ENCODE measurements around the gene AFP.

GRCh38 chr4:73404042-73404441 is 32.0 kb upstream of the AFP start, which contains the start of gene ALB:
- TF ChIP-seq SP1 (IDR thresholded peaks at IDR 0.05) (no peak), ELF4 (IDR thresholded peaks at IDR 0.05) (no peak), PKNOX1 (IDR thresholded peaks at IDR 0.05) (no peak), HDGF (IDR thresholded peaks at IDR 0.05; ENCODE audit: borderline replicate concordance) (no peak), FOXA1 (IDR thresholded peaks at IDR 0.05) (no peak), FOXK2 (IDR thresholded peaks at IDR 0.05) (no peak), BHLHE40 (IDR thresholded peaks at IDR 0.05; ENCODE audit: borderline replicate concordance) (no peak), TARDBP (IDR thresholded peaks at IDR 0.05) (no peak), L3MBTL2 (conservative IDR thresholded peaks at IDR 0.05) (no peak), FOXM1 (IDR thresholded peaks at IDR 0.05; ENCODE audit: borderline replicate concordance) (no peak), SUZ12 (IDR thresholded peaks at IDR 0.05) (no peak), LEF1 (IDR thresholded peaks at IDR 0.05; ENCODE audit: borderline replicate concordance) (no peak)

Measured in HEK293T (cell line).